Neuron (in vitro differentiated cells): ENCODE measurements around the gene TEX22.

Source experiments
- H2AFZ ChIP-seq: one replicate; pipeline ENCODE4 v1.6.1; 2013; ENCODE audit warnings: low read depth, mild to moderate bottlenecking, inconsistent platforms, low read length, moderate library complexity
- H3K27me3 ChIP-seq: one replicate; pipeline ENCODE4 v1.6.1; 2013; ENCODE audit warnings: low read length; ENCODE audit not compliant: insufficient read depth
- H3K36me3 ChIP-seq: one replicate; pipeline ENCODE4 v1.6.1; 2013; ENCODE audit warnings: low read length; ENCODE audit not compliant: insufficient read depth
- H3K4me1 ChIP-seq: one replicate; pipeline ENCODE4 v1.6.1; 2013; ENCODE audit warnings: low read length; ENCODE audit not compliant: insufficient read depth
- H3K4me3 ChIP-seq: 2 replicates; pipeline ENCODE4 v1.5.1; 2013; ENCODE audit warnings: mild to moderate bottlenecking, low read length, moderate library complexity
- H3K9me3 ChIP-seq: one replicate; pipeline ENCODE4 v1.6.1; 2013; ENCODE audit warnings: low read length

Gene TEX22

DNA sequence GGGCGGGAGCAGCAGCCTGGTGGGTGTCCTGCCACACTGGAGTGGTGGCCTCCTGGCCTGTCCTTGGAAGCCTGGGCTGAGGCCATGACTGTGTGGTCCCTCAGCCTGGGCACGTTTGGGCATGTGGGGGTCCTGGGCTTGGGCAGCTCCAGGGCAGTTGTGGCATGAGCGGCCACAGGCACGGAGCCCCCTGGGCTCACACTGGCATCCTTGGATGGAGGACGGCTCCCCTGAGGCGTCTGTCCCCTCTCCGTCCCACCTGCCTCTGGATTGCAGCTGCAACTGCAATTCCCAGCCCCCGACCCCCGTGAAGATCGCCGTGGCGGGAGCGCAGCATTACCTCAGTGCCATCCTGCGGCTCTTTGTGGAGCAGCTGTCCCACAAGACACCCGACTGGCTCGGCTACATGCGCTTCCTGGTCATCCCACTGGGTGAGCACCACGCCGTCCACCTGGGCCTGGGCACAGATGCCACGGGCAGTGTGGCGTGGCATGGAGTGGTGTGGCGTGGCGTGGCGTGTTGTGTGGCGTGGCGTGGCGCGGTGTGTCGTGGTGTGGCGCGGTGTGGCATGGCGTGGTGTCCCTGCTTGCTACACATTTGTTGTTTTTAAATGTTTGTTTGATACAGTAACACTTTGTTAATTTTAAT is 15.1 kb upstream of the TEX22 start:
- H3K9me3 ChIP-seq, result no peaks in the 10 kb centered on the region
- H3K4me1 ChIP-seq, result no peaks in the 10 kb centered on the region
- peaks cover 50% of the 10 kb centered on the region for H3K36me3 ChIP-seq
- no peak overlapping the region for H2AFZ ChIP-seq
- no peaks in the 10 kb centered on the region for H3K27me3 ChIP-seq
- no peak overlapping the region for H3K4me3 ChIP-seq

DNA sequence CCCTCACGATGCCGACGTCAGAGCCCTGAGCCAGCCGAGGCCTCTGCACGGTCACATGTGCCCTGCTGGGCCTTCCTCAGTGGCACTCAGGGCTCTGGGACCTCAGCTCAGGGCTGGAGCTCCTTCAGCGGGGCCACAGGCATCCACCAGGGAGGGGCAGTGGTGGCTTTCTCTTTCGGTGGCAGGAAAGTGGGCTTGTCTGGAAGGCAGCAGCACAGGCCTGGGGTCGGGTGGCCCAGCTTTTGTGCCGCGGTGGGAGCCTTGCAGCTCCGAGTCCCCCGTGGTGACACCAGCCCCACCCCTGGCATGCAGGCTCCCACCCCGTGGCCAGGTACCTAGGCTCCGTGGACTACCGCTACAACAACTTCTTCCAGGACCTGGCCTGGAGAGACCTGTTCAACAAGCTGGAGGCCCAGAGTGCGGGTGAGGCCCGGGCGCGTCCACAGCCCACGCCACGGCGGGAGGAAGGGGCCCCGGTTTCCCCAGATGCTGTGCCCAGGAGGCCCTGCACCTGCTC is 14.2 kb upstream of the TEX22 start:
- no peaks in the 10 kb centered on the region for H3K9me3 ChIP-seq
- no peak overlapping the region for H2AFZ ChIP-seq
- peaks cover 48% of the 10 kb centered on the region for H3K36me3 ChIP-seq
- no peak overlapping the region for H3K4me3 ChIP-seq
- no peaks in the 10 kb centered on the region for H3K27me3 ChIP-seq
- H3K4me1 ChIP-seq, result no peaks in the 10 kb centered on the region

DNA sequence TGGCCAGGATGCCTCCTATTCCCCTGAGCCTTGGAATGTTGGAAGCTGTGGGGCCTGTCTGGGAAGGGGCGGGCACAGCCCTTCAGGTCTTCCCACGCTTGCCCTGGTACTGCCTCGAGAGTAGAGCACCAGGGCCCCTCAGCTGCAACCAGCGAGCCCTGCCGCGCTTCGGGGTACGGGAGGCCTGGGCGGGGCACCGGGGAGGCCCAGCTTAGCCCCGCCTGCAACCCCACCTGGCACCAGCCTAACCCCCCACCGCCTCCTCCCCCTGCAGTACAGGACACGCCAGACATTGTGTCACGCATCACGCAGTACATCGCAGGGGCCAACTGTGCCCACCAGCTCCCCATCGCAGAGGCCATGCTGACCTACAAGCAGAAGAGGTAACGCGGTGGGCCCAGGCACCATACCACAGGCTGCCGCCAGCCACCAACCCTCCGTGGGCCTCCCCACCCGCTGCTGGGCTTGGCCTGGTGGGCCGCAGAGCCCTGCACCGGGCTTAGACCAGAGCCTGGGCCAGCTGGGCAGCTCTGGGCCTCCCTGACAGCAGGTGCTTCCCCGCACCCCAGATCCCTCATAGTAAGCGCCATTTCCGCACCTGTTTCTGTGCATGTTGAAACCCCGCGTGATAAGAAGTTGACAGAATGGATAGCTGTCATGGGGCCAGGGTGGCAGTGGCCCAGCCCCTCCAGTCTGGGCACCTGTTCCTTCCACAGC is 13.6 kb upstream of the TEX22 start:
- no peak overlapping the region for H3K4me3 ChIP-seq
- no peaks in the 10 kb centered on the region for H3K9me3 ChIP-seq
- no peak overlapping the region for H2AFZ ChIP-seq
- no peaks in the 10 kb centered on the region for H3K27me3 ChIP-seq
- H3K4me1 ChIP-seq, result no peaks in the 10 kb centered on the region
- H3K36me3 ChIP-seq, result peaks cover 48% of the 10 kb centered on the region

DNA sequence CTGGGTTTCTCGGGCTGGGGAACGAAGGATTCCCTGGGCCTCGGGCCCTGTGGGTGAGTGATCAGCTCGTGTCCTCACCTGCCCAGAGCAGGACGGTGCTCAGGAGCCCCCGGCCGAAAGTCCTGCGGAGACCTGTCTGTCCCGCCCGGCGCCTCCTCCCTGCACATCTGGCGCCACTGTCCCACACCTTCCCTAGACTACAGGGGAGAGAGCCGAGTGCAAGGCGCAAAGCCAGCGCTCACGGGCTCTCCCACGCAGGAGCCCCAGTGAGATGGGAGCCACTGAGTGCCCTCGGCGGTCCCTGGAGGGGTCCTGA is 13.1 kb upstream of the TEX22 start:
- Histone ChIP-seq H3K9me3 (no peaks in the 10 kb centered on the region), H3K4me1 (no peaks in the 10 kb centered on the region), H3K36me3 (peaks cover 45% of the 10 kb centered on the region), H3K27me3 (no peaks in the 10 kb centered on the region), H2AFZ (no peak overlapping the region), H3K4me3 (no peak overlapping the region)

DNA sequence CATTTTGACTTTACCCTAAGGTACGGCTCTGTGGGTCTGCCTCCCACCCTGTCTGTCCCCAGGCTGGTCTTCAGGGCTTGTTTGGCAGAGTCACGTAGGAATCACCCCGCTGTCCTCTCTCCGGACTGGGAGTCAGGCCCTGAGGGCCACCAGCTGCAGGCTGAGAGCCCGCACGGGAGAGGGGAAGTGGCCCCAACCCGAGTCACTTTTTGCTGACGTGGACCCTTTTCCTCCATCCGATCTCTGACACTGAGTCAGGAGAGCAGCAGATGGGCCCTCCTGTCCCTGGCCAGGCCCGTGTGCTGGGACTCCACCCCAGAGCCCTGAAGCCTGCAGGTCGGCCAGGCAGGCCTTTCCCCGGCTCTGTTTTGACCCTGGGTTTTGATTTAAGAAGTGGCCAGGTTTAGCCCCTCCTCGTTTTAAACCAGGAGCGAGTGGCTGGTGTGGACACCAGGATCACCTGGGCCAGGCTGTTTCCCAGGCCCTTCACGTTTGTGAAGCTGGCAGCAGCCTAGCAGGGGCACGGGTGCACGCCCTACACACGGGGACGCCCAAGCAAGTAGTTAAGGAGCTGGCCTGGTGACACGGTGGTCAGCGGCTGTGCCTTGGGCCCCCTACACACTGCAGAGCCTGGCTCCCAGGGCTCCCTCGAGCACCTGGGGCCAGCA is 12.5 kb upstream of the TEX22 start:
- no peaks in the 10 kb centered on the region for H3K9me3 ChIP-seq
- no peak overlapping the region for H2AFZ ChIP-seq
- H3K4me3 ChIP-seq, result no peak overlapping the region
- peaks cover 45% of the 10 kb centered on the region for H3K36me3 ChIP-seq
- H3K4me1 ChIP-seq, result no peaks in the 10 kb centered on the region
- H3K27me3 ChIP-seq, result no peaks in the 10 kb centered on the region

DNA sequence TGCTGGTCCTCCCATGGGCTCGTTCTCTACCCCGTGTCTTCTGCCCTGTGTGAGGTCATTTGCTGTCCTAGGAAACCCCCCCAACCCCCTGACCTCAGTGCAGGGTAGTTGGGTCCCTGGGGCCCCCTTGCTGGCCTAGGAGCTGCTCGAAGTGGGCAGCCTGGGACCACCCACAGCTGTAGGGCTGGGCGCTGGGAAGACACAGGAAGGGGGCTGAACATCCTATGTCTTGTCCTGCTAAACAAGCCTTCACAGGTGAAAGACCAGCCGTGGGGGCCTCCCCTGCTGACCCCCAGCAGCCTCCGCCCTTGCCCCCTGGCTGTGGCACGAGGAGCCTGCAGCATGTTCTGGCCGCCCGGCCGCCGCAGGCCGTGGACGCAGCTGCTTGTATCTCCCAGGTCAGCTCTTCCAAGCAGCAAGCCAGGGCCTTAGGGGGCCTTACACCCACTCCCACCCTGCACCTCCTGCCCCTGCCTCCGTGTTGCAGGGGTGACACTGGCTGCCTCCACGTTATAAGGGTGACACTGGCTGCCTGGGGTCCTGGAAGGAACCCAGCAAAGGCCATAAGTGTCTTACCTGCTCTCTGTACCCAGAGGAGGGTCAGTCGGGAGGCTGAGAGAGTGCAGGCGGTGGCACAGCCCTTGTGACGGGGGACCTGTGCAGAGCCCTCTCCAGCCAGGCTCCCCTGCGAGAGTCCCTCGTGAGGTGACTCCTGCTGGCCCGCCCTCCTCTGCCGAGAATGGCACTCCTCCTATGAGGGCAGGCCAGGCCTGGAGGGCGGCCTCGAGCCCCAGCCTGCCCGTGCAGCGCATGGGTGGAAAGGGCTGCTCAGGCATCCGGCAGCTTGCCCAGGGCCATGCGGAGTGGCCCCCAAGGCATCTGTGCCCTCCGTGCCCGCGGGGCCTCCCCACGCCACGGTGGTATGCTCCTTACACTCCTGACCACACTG is 11.5 kb upstream of the TEX22 start:
- no peaks in the 10 kb centered on the region for H3K9me3 ChIP-seq
- no peaks in the 10 kb centered on the region for H3K4me1 ChIP-seq
- no peak overlapping the region for H2AFZ ChIP-seq
- peaks cover 42% of the 10 kb centered on the region for H3K36me3 ChIP-seq
- H3K4me3 ChIP-seq, result no peak overlapping the region
- H3K27me3 ChIP-seq, result no peaks in the 10 kb centered on the region

DNA sequence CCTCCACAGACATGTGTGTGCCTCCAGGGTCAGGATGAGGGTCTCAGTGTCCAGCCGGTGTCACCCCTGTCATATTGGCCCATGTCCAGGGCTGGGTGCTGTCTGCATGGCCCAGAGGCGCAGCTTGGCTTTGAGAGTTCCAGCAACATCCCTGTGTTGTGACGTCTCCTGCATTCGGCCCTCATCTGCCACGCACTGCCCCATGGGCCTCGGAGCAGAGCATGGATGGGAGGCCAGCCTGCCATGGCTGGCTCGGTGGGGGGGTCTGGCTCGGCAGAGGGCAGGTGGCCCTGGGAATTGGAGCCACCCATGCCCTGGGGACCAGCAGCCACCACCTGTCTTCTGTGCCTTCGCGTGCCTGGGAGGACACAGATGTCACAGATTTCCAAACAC is 10.8 kb upstream of the TEX22 start:
- H3K4me1 ChIP-seq, result no peaks in the 10 kb centered on the region
- peaks cover 38% of the 10 kb centered on the region for H3K36me3 ChIP-seq
- no peaks in the 10 kb centered on the region for H3K27me3 ChIP-seq
- no peak overlapping the region for H3K4me3 ChIP-seq
- H3K9me3 ChIP-seq, result no peaks in the 10 kb centered on the region
- no peak overlapping the region for H2AFZ ChIP-seq

DNA sequence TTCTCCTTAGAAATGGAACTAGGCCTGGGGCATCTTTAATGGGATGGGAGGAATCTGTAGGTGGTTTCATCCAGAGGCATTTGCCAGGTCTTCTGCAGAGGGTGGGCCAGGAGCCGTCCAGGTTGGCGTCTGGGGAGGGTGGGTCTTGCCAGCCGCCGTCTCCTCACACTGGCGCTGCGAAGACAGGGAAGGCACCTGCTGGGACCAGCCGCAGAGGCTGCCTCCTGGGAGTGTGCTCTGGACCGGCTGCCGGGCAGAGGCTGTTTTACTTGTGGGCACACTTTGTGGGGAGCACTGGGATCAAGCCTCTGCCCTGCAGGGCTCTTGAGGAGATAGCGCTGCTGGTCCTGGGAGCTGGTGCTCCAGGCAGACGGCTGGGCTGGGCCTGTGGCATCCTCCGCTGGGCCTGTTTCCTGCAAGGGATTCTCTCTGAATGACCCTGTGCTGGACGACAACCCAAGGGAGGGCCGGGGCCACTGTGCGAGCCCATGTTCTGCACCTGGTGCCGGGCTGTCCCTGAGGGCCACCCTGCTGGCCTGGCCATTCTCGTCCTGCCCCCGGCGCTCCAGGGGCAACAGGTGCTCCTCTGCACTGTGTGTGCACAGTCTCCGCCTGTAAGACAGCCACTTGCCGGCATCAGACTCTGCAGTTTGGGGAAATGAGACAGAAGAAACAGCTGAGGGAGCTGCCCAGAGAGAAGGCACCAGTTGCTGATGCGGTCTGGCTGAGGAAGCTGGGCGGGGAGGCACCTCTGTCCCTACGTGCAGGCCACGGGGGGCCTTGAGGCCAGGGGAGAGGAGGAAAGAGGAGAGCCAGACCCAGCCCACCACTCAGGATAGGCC is 10.0 kb upstream of the TEX22 start:
- no peaks in the 10 kb centered on the region for H3K27me3 ChIP-seq
- H3K4me3 ChIP-seq, result no peak overlapping the region
- H3K36me3 ChIP-seq, result peaks cover 30% of the 10 kb centered on the region
- no peaks in the 10 kb centered on the region for H3K9me3 ChIP-seq
- H3K4me1 ChIP-seq, result no peaks in the 10 kb centered on the region
- no peak overlapping the region for H2AFZ ChIP-seq

DNA sequence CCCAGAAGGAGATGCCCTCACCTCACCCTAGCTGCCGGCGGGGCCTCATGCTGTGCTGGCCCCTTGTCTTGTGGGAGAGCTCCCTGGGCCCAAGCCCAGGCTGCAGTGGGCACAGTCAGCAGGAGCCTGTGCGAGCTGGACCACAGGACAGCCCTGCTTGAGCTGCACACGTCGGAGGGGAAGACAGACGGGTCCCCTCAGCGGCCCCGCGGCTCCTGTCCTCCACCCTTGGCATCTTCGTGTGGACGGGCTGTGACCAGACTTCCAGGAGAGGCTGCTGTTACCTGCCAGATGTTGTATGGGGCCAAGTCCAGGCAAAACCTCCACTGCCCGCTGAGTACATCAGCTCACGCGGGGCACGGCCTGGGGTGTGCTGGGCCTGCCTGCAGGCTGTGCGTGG is 9.4 kb upstream of the TEX22 start:
- H3K27me3 ChIP-seq, result no peaks in the 10 kb centered on the region
- H3K36me3 ChIP-seq, result peaks cover 23% of the 10 kb centered on the region
- no peaks in the 10 kb centered on the region for H3K4me1 ChIP-seq
- H3K4me3 ChIP-seq, result no peak overlapping the region
- no peaks in the 10 kb centered on the region for H3K9me3 ChIP-seq
- no peak overlapping the region for H2AFZ ChIP-seq

DNA sequence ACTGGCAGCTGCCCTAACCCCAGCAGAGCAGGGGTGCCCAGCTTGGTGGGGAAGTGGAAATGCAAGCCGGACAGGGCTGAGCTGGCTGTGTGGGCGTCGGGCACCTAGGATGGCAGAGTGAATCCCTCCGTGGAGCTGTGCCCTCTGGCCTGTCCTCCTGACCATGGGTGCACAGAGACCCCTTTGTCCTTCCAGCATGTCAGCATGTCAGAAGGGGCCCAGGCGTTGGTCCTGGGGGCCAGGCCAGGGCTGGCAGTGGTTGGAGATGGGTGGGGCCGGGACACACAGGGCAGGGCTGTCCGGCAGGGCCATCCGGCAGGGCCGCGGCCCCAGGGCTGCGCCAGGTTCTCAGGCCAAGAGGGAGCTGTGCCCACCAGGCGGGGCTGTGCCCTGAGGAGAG is 8.8 kb upstream of the TEX22 start:
- Histone ChIP-seq H3K27me3 (no peaks in the 10 kb centered on the region), H3K9me3 (no peaks in the 10 kb centered on the region), H3K36me3 (peaks cover 22% of the 10 kb centered on the region), H3K4me3 (no peak overlapping the region), H2AFZ (no peak overlapping the region), H3K4me1 (no peaks in the 10 kb centered on the region)

DNA sequence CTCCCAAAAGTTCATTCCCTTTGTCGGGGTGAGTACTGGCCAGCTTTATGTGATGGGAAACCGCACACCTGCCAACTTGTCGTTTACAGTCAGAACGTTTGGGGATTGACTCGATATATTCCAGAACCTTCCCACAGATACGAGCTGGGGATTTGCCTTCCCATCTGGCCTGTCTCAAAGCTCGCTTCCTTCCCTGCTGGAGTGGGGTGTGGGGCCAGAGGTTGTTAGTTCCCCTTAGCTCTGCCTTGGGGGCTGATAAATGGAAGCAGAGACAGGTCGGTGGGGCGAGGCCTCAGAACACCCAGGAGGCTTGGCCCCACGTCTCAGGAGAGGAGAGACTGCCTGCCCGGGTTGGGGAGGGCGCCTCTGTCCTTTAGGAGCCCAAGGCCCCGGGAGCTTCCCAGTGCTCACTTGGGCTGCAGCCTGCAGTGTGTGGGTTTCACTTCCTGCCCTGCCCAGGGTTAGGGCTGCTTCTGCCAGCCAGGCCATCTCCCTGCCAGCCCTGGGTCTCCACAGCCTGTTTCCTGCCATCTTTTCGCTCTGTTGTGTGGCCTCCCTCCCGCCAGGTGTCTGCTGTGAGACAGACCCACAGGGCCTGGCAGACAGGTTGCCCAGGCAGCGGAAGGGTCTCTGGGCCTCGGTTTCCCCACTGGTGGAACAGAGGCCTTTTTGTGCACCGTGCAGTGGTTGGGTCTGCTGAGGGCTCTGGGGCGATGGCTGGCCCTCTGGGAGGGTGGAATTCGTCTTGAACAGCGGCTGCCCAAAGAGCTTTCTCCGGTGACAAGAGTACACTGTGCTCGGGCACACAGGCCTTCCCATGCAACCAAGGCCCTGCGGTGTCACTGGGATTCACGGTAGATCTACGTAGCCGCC is 8.1 kb upstream of the TEX22 start:
- Histone ChIP-seq H3K4me1 (no peaks in the 10 kb centered on the region), H3K4me3 (no peak overlapping the region), H2AFZ (no peak overlapping the region), H3K27me3 (no peaks in the 10 kb centered on the region), H3K9me3 (no peaks in the 10 kb centered on the region), H3K36me3 (peaks cover 17% of the 10 kb centered on the region)
